Stimulated activated CD8-positive, alpha-beta memory T cell treated with anti-CD3 and anti-CD28 coated beads, Interleukin-4, amount 100 ng/mL, for 24 hours (primary cell): ENCODE data around the gene MT1G.

Experiments used
- DNase-seq: peaks from one replicate; pipeline ENCODE4 v3.0.0-alpha.2; 2020; ENCODE audit warnings: low read depth

The MT1G gene

DNA sequence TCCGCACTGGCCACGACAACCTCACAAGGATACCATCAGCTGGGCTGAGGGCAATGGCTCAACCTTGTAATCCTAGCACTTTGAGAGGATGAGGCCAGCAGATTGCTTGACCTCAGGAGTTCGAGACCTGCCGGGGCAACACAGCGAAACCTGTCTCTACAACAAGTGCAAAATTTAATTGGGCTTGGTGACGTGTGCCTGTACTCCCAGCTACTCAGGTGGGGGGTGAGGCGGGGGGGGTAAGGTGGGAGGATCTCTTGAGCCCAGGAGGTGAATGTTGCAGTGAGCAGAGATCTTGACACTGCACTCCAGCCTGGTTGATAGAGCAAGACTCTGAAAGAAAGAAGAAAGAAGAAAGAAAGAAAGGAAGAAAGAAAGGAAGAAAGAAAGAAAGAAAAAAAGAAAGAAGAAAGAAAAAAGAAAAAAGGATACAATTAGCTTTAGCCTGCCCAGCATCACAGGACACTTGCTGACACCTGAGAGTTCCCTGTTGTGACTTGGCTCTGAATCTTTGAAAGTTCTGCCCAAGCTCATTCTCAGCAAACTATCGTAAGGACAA is 47.4 kb downstream of the MT1G start:
- DNase-seq = no peak

DNA sequence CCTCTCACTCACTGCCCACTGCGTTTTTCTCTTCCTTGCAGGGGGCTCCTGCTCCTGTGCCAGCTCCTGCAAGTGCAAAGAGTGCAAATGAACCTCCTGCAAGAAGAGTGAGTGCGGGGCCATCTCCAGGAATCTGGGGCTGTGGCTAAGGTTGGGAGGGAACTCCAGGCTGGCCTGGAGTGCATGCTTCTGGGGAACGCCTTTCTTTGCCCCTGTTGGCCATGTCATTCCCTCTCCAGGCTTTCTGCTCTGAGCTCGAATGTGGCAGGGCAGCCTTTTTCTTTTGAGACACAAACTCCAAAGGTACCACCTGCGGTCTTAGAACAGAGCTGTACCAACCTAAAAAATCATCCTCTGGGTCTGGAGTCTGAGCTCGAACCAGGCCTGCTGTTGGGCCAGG is 49.7 kb downstream of the MT1G start:
- no peak for DNase-seq

DNA sequence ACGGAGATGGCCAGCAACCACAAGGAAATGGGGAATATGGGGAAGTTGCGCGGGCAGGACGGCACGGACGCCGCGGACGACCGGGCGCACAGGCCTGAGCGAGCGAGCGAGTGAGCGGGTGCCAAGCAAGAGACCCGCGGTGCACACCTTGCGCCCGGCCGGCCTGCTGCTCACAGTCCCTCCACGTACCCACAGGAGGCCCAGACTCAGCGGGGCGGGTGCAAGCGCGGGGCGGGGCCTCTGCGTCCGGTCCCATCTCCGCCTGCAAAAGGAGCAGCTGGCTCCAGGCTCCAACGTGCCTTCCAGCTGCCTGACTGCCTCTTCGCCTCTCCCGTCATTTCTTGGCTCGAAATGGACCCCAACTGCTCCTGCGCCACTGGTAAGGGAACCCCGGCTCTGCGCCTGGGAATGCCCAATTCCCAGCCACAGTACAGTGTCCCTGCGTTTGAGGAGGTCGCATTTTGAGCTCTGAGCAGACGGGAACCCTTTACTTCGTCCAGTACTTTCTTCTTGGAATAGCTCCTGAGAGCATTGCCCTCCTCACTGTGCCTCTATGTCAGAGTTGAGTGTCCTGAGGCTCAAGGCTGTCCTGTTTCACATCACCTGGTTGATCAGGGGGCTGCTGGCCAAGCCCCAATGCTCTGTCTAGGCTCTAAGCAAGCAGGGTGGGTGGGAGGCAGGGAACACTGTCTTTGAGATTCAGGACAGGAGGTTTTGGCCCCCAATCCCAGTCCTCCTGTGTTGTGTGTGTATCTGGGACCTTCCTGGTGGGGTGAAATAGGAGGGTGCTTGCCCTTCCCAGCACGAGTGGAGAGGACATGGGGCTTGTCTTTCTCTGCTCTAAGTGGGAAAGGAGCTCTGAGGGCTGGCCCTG is 50.4 kb downstream of the MT1G start:
- DNase-seq = peak; percentile 34
